BLaER1 (cell line): ENCODE data around the gene PLEK2.

Experiments used
- H3K27ac ChIP-seq: shearing (Covaris generic); formaldehyde crosslinking; 2 replicates; pipeline ENCODE4 v1.8.1; 2022
- H3K27me3 ChIP-seq: shearing (Covaris generic); formaldehyde crosslinking; 2 replicates; pipeline ENCODE4 v1.8.1; 2022
- H3K36me3 ChIP-seq: shearing (Covaris generic); formaldehyde crosslinking; 2 replicates; pipeline ENCODE4 v1.8.1; 2022
- H3K4me1 ChIP-seq: shearing (Covaris generic); formaldehyde crosslinking; 2 replicates; pipeline ENCODE4 v1.8.1; 2022
- H3K4me2 ChIP-seq: shearing (Covaris generic); formaldehyde crosslinking; 2 replicates; pipeline ENCODE4 v1.8.1; 2022
- H3K4me3 ChIP-seq: shearing (Covaris generic); formaldehyde crosslinking; 2 replicates; pipeline ENCODE4 v1.8.1; 2022
- H3K9ac ChIP-seq: shearing (Covaris generic); formaldehyde crosslinking; 2 replicates; pipeline ENCODE4 v1.8.1; 2022
- H3K9me3 ChIP-seq: shearing (Covaris generic); formaldehyde crosslinking; 2 replicates; pipeline ENCODE4 v1.8.1; 2022
- H4K20me1 ChIP-seq: shearing (Covaris generic); formaldehyde crosslinking; 2 replicates; pipeline ENCODE4 v1.8.1; 2022
- Cebpa-rat ChIP-seq: shearing (Covaris generic); IDR thresholded peaks from 2 replicates; pipeline ENCODE4 v1.8.1; 2022

The PLEK2 gene

GRCh38 chr14:67446371-67447032 lies 34.5 kb upstream of the PLEK2 start:
- Histone ChIP-seq H3K27me3 (no peaks in the 10 kb centered on the region), H3K4me2 (no peak overlapping the region), H3K36me3 (no peaks in the 10 kb centered on the region), H4K20me1 (no peaks in the 10 kb centered on the region), H3K9me3 (peaks cover 21% of the 10 kb centered on the region), H3K9ac (no peak overlapping the region), H3K27ac (no peak overlapping the region), H3K4me3 (no peak overlapping the region), H3K4me1 (no peaks in the 10 kb centered on the region)
- no peak for TF ChIP-seq Cebpa-rat

GRCh38 chr14:67444395-67444794 lies 32.4 kb upstream of the PLEK2 start:
- TF ChIP-seq Cebpa-rat: no peak
- Histone ChIP-seq H3K9me3 (peaks cover under 1% of the 10 kb centered on the region; the same call in 1 of the 2 replicates), H3K4me1 (no peaks in the 10 kb centered on the region), H3K27me3 (no peaks in the 10 kb centered on the region), H3K27ac (no peak overlapping the region), H3K36me3 (no peaks in the 10 kb centered on the region), H4K20me1 (no peaks in the 10 kb centered on the region), H3K9ac (no peak overlapping the region), H3K4me3 (no peak overlapping the region), H3K4me2 (no peak overlapping the region)

- H3K36me3 ChIP-seq: no peaks in the 10 kb centered on the region
- H3K4me3 ChIP-seq: no peak overlapping the region
- H4K20me1 ChIP-seq: no peaks in the 10 kb centered on the region
- H3K9ac ChIP-seq: no peak overlapping the region
- H3K27ac ChIP-seq: no peak overlapping the region
- H3K9me3 ChIP-seq: no peaks in the 10 kb centered on the region
- no peaks in the 10 kb centered on the region for H3K4me1 ChIP-seq
- H3K4me2 ChIP-seq: no peak overlapping the region
- H3K27me3 ChIP-seq: no peaks in the 10 kb centered on the region
- no peak for TF ChIP-seq Cebpa-rat
These were observed 30.4 kb upstream of the PLEK2 start for GRCh38 chr14:67442139-67442906.

GRCh38 chr14:67441672-67442071 lies 29.7 kb upstream of the PLEK2 start:
- TF ChIP-seq Cebpa-rat: no peak
- H3K4me1 ChIP-seq: no peaks in the 10 kb centered on the region

GRCh38 chr14:67441256-67441655 lies 29.3 kb upstream of the PLEK2 start:
- Histone ChIP-seq H3K9ac (no peak overlapping the region), H3K36me3 (no peaks in the 10 kb centered on the region), H3K27me3 (no peaks in the 10 kb centered on the region), H3K27ac (no peak overlapping the region), H4K20me1 (no peaks in the 10 kb centered on the region), H3K4me2 (no peak overlapping the region), H3K4me1 (no peaks in the 10 kb centered on the region), H3K4me3 (no peak overlapping the region), H3K9me3 (no peaks in the 10 kb centered on the region)
- no peak for TF ChIP-seq Cebpa-rat

More at GRCh38 chr14:67441672-67442071, 29.7 kb upstream of the PLEK2 start:
- Histone ChIP-seq H3K27me3 (no peaks in the 10 kb centered on the region), H4K20me1 (no peaks in the 10 kb centered on the region), H3K9me3 (no peaks in the 10 kb centered on the region), H3K4me3 (no peak overlapping the region), H3K27ac (no peak overlapping the region), H3K4me2 (no peak overlapping the region), H3K9ac (no peak overlapping the region), H3K36me3 (no peaks in the 10 kb centered on the region)

- no peak for TF ChIP-seq Cebpa-rat
- Histone ChIP-seq H4K20me1 (no peaks in the 10 kb centered on the region), H3K4me1 (no peaks in the 10 kb centered on the region), H3K27me3 (no peaks in the 10 kb centered on the region), H3K9me3 (no peaks in the 10 kb centered on the region), H3K4me2 (no peak overlapping the region), H3K27ac (no peak overlapping the region), H3K36me3 (no peaks in the 10 kb centered on the region), H3K9ac (no peak overlapping the region), H3K4me3 (no peak overlapping the region)
These were observed 28.5 kb upstream of the PLEK2 start for GRCh38 chr14:67440513-67440912.

GRCh38 chr14:67438969-67439368 lies 27.0 kb upstream of the PLEK2 start:
- H3K27me3 ChIP-seq: no peaks in the 10 kb centered on the region
- H3K4me3 ChIP-seq: no peak overlapping the region
- no peaks in the 10 kb centered on the region for H3K9me3 ChIP-seq
- H3K27ac ChIP-seq: no peak overlapping the region
- TF ChIP-seq Cebpa-rat: no peak
- no peak overlapping the region for H3K4me2 ChIP-seq
- no peak overlapping the region for H3K9ac ChIP-seq
- H3K4me1 ChIP-seq: no peaks in the 10 kb centered on the region
- no peaks in the 10 kb centered on the region for H4K20me1 ChIP-seq
- no peaks in the 10 kb centered on the region for H3K36me3 ChIP-seq

GRCh38 chr14:67436006-67436866 lies 24.3 kb upstream of the PLEK2 start:
- H3K4me1 ChIP-seq: no peaks in the 10 kb centered on the region
- no peak for TF ChIP-seq Cebpa-rat

GRCh38 chr14:67435603-67436002 lies 23.6 kb upstream of the PLEK2 start:
- Histone ChIP-seq H3K27me3 (no peaks in the 10 kb centered on the region), H3K27ac (no peak overlapping the region)
- no peak for TF ChIP-seq Cebpa-rat

More at GRCh38 chr14:67436006-67436866, 24.3 kb upstream of the PLEK2 start:
- H3K9ac ChIP-seq: no peak overlapping the region
- H3K36me3 ChIP-seq: no peaks in the 10 kb centered on the region
- H3K27ac ChIP-seq: no peak overlapping the region
- H3K4me2 ChIP-seq: no peak overlapping the region
- no peak overlapping the region for H3K4me3 ChIP-seq
- no peaks in the 10 kb centered on the region for H4K20me1 ChIP-seq
- no peaks in the 10 kb centered on the region for H3K9me3 ChIP-seq
- no peaks in the 10 kb centered on the region for H3K27me3 ChIP-seq

More at GRCh38 chr14:67435603-67436002, 23.6 kb upstream of the PLEK2 start:
- H3K9ac ChIP-seq: no peak overlapping the region
- no peaks in the 10 kb centered on the region for H4K20me1 ChIP-seq
- H3K9me3 ChIP-seq: no peaks in the 10 kb centered on the region
- peaks cover 3% of the 10 kb centered on the region for H3K4me1 ChIP-seq
- no peaks in the 10 kb centered on the region for H3K36me3 ChIP-seq
- no peak overlapping the region for H3K4me2 ChIP-seq
- no peak overlapping the region for H3K4me3 ChIP-seq
